ENCODE data around the gene BTK.

The BTK gene

GRCh38 chrX:101393530-101394305 lies 7.7 kb upstream of the BTK start:
- DNase-seq (ENCODE audit: low read depth), result no peak

- DNase-seq (ENCODE audit: low read depth), result no peak
Measured at GRCh38 chrX:101391831-101392230, 5.8 kb upstream of the BTK start.

GRCh38 chrX:101390664-101391525 lies 4.9 kb upstream of the BTK start, which contains the start of gene RPL36A:
TSS of gene RPL36A (plus strand) at chrX:101391011. CDS start at chrX:101391044, 33 bp downstream.
- DNase-seq (ENCODE audit: low read depth), result peak; percentile 68

GRCh38 chrX:101388604-101389003 lies 2.6 kb upstream of the BTK start:
- DNase-seq (ENCODE audit: low read depth), result no peak

GRCh38 chrX:101386542-101386885 lies 523 bp upstream of the BTK start:
- no peak for DNase-seq (ENCODE audit: low read depth)

GRCh38 chrX:101385026-101385684 lies 836 bp downstream of the BTK start:
- no peak for DNase-seq (ENCODE audit: low read depth)

GRCh38 chrX:101383679-101384205 lies 2.2 kb downstream of the BTK start:
- no peak for DNase-seq (ENCODE audit: low read depth)

GRCh38 chrX:101377547-101377946 lies 8.4 kb downstream of the BTK start:
- no peak for DNase-seq (ENCODE audit: low read depth)

- DNase-seq (ENCODE audit: low read depth), result no peak
Measured at GRCh38 chrX:101370888-101371504, 15.0 kb downstream of the BTK start.

GRCh38 chrX:101369687-101370086 lies 16.3 kb downstream of the BTK start:
- no peak for DNase-seq (ENCODE audit: low read depth)

- no peak for DNase-seq (ENCODE audit: low read depth)
Measured at GRCh38 chrX:101368800-101369199, 17.2 kb downstream of the BTK start.

- DNase-seq (ENCODE audit: low read depth), result no peak
Measured at GRCh38 chrX:101365301-101365795, 20.6 kb downstream of the BTK start.

- DNase-seq (ENCODE audit: low read depth), result no peak
Measured at GRCh38 chrX:101362757-101363156, 23.2 kb downstream of the BTK start.

GRCh38 chrX:101362116-101362515 lies 23.9 kb downstream of the BTK start:
- no peak for DNase-seq (ENCODE audit: low read depth)

- no peak for DNase-seq (ENCODE audit: low read depth)
Measured at GRCh38 chrX:101360390-101360789, 25.6 kb downstream of the BTK start.

- DNase-seq (ENCODE audit: low read depth), result no peak
Measured at GRCh38 chrX:101359966-101360365, 26.0 kb downstream of the BTK start.

GRCh38 chrX:101357166-101357795 lies 28.7 kb downstream of the BTK start:
- DNase-seq (ENCODE audit: low read depth), result no peak

GRCh38 chrX:101349193-101349562 lies 36.8 kb downstream of the BTK start:
- no peak for DNase-seq (ENCODE audit: low read depth)

- DNase-seq (ENCODE audit: low read depth), result peak; percentile 64
Measured at GRCh38 chrX:101348452-101349192, 37.4 kb downstream of the BTK start, which contains the start of gene TIMM8A. TSS of gene TIMM8A (minus strand) at chrX:101348742. CDS start at chrX:101348664, 78 bp downstream.

GRCh38 chrX:101347859-101348451 lies 38.0 kb downstream of the BTK start:
- no peak for DNase-seq (ENCODE audit: low read depth)
